Heart right ventricle (tissue), 16 donors: ENCODE data around the gene CIC. TPM values are rescaled to one million over a fixed set of nuclear protein-coding genes. Genes with fewer than 3 reads are reported as not detected.
A peak's percentile ranks its signal among the peaks of the same experiment; 100 is the strongest.

Experiments
- ATAC-seq, 8 donors: fragments of 200-7000 bp; cut with Tn5 transposase; one replicate each; pipeline ENCODE4 v1.9.1; 2020; ENCODE audit warnings: mild to moderate bottlenecking in 8 of 8, moderate library complexity in 8 of 8, moderate number of reproducible peaks in 1 of 8
- DNase-seq, 2 donors: peaks; one replicate each; pipeline ENCODE4 v3.0.0-alpha.2; 2020
- H3K27ac ChIP-seq, 10 donors: fragments of 200-600 bp; sonication (generic) in 2 of 10; one replicate each; pipeline versions ENCODE4 v1.5.0 to v1.8.0; 2020 to 2022; ENCODE audit warnings: mild to moderate bottlenecking in 3 of 10
- H3K27me3 ChIP-seq, 7 donors: fragments of 200-600 bp; one replicate each; pipeline ENCODE4 v1.8.0; 2021 to 2022; ENCODE audit warnings: mild to moderate bottlenecking in 2 of 7
- H3K36me3 ChIP-seq, 9 donors: fragments of 200-600 bp; sonication (generic) in 1 of 9; one replicate each; pipeline versions ENCODE4 v1.5.0 to v1.8.0; 2020 to 2022; ENCODE audit warnings: mild to moderate bottlenecking in 2 of 9
- H3K4me1 ChIP-seq, 9 donors: fragments of 200-600 bp; sonication (generic) in 1 of 9; one replicate each; pipeline versions ENCODE4 v1.5.0 to v1.8.0; 2020 to 2022; ENCODE audit warnings: mild to moderate bottlenecking in 4 of 9
- H3K4me3 ChIP-seq, 10 donors: fragments of 200-600 bp; sonication (generic) in 2 of 10; one replicate each; pipeline versions ENCODE4 v1.5.0 to v1.8.0; 2020 to 2022; ENCODE audit warnings: mild to moderate bottlenecking in 7 of 10, moderate library complexity in 2 of 10
- H3K9me3 ChIP-seq, 11 donors: fragments of 200-600 bp in 10 of 11; sonication (generic) in 2 of 11; one replicate each; pipeline versions ENCODE4 v1.5.0 to v1.8.0; 2013 to 2022; ENCODE audit warnings: mild to moderate bottlenecking in 2 of 11, control low read depth in 1 of 11, moderate library complexity in 1 of 11
- WGBS, 2 donors: extraction: QIAGEN DNeasy Blood & Tissue Kit; methylation state at CpG; one replicate each; pipeline ENCODE4 v1.1.7; 2013; ENCODE audit warnings: inconsistent platforms in 1 of 2; 5-methylcytosine and 5-hydroxymethylcytosine counted together
- intact Hi-C, 10 donors: fragments of 100-400 bp; cut with DNase I; formaldehyde crosslinking; loops; one replicate each; pipeline versions ENCODE4 v1.11.1 to v1.14.2; 2022
- polyA plus RNA-seq, 2 donors: library from polyadenylated mRNA; stranded (reverse); fragments of 200-250 nt; gene quantifications; one replicate each; pipeline ENCODE4 v1.2.3, GENCODE V29; 2013
- total RNA-seq, 10 donors: library from RNA; stranded (reverse); fragmentation: NEBNext Ultra II Directional in 3 of 10; extraction: Animal tissue kit (Norgen Biotek cat#: 25700) in 3 of 10; gene quantifications; one replicate each; pipeline versions ENCODE4 v1.2.1 to v1.2.4, GENCODE V29; 2021 to 2023
- TF ChIP-seq, protein P1 (sequence below), 9 donors: fragments of 200-600 bp; sonication (generic) in 2 of 9; IDR thresholded peaks; one replicate each; pipeline versions ENCODE4 v1.5.0 to v1.8.0; 2021 to 2022; ENCODE audit warnings: antibody characterized with exemption in 9 of 9, mild to moderate bottlenecking in 5 of 9, moderate library complexity in 1 of 9
- donor health status: Arrhythmogenic right ventricular cardiomyopathy.
- donor health status: ischemic (EF 13 %, LVEDD 7.1; RV severe dilation, severe dysfunction).
- donor health status: healthy with polysubstance abuse.
- donor health status: DM: no; HTN: yes; CAD: no.
- donor health status: DM: no; HTN: no; CAD: no.
- donor health status: ischemic (EF 25% LVEDD 6.9; RV normal size, moderate dysfunction).
- donor health status: ischemic (EF 25% LVEDD 5.7; RV mildly dilated, moderate dysfunction).
- donor health status: healthy.
- donor health status: DM: yes; HTN: yes; CAD: no.
- donor health status: Ischemic cardiomyopathy.
- donor health status: ischemic (EF 35%, LVEDD 5.7; RV mildly dilated, moderate dysfunction).
- donor health status: nonischemic (EF 11% LVEDD 7.7; RV severe dilation, severe dysfunction).
- donor health status: DM: yes; HTN: yes; CAD: no.
- donor health status: PGD.
- donor health status: ischemic (EF 29% LVEDD 5.4; RV normal size, mild dysfunction).
- donor health status: nonischemic (EF 23%, LVEDD 6.1; RV moderate dilation, normal function).

The CIC gene
- total and polyA plus RNA-seq, 12 donors = 17.6 to 42.0 (median 32.0) TPM

DNA sequence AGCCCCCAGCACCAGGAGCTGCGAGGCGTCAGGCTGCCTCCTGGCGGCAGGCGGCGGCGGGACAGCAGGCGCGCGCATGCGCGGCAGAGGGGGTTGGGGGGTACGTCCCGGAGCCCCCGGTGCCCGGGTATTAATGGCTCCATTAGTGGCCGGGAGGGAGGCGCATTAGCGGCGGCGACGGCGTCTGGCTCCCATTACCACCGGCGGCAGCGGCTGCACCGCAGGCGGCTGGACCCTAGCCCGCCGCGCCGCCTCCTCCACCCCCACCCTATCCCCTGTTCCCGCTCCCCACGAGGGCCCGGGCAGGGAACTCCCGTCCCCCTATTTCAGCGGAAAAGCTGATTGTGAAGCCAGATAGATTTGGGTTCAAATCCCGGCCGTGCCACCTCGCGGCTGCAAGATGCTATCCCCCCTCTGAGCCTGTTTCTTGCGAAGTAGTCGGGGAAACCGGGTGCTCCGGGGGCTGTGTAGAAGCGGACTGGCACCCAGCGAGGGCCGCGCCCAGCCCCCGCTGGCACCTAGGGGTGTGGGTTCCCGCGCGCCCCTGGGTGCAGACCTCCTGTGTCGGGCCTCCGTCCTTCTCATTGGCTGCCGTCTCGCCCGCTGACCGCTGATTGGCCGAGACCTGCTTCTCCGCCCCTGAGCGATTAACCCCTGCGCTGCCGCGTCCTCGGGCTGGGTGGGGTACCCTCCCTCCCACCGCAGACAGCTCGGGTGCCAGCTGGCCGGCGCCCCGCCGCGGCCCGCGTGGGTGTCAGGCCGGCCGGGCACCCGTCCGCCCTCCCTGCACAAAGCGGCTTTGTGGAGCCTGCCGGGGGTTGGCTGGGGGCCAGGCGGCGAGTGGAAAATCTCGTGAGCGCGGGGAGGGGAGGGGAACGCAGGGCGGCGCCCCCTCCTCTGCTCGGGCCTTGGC, 11.1 kb downstream of the CIC start:
- Histone ChIP-seq H3K4me1 (peaks cover 47 to 86% (median 80%) of the 10 kb centered on the region in 9 donors), H3K9me3 (no peaks in the 10 kb centered on the region), H3K4me3 (peak overlapping the region; percentile 63 to 94 (median 82)), H3K27me3 (no peaks in the 10 kb centered on the region), H3K27ac (peak overlapping the region; percentile 91 to 99 (median 96)), H3K36me3 (peaks cover 0 to 16% (median 0%) of the 10 kb centered on the region in 9 donors)
- 0 to 1% methylated on average over 80 to 89 of the region's 89 CpGs for WGBS, 2 donors
- DNase-seq (peak; percentile 93 to 94), ATAC-seq (peak; percentile 56 to 75 (median 69))
- TF ChIP-seq, protein P1, sequence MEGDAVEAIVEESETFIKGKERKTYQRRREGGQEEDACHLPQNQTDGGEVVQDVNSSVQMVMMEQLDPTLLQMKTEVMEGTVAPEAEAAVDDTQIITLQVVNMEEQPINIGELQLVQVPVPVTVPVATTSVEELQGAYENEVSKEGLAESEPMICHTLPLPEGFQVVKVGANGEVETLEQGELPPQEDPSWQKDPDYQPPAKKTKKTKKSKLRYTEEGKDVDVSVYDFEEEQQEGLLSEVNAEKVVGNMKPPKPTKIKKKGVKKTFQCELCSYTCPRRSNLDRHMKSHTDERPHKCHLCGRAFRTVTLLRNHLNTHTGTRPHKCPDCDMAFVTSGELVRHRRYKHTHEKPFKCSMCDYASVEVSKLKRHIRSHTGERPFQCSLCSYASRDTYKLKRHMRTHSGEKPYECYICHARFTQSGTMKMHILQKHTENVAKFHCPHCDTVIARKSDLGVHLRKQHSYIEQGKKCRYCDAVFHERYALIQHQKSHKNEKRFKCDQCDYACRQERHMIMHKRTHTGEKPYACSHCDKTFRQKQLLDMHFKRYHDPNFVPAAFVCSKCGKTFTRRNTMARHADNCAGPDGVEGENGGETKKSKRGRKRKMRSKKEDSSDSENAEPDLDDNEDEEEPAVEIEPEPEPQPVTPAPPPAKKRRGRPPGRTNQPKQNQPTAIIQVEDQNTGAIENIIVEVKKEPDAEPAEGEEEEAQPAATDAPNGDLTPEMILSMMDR (IDR thresholded peaks at IDR 0.05) = peak; percentile 79 to 97 (median 94)
- intact Hi-C loops = loop anchor here in 8 of 10 donors (2.0 to 5.0 kb wide), 4 partner anchors 33 to 142 kb away; no protein-coding TSS in a partner anchor

DNA sequence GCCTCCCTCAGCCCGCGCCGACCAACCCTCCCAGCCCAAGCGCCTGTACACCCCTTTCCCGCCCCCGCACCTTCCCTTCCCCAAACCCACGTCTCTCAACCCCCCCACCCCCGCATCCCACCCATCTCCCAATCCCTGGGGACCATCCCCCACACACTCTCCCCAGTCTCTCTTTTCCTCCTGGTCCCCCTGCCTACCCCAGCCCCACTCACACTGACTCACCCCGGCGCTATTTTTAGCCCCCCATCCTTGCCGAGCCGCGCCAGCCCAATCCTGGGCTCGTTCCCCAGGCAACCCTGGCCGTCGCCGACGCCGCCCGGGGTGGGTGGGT, 11.7 kb downstream of the CIC start:
- peak; percentile 62 to 79 for DNase-seq
- intact Hi-C loops = loop anchor here in 3 of 10 donors (2.0 to 5.0 kb wide), 3 partner anchors 33 to 142 kb away; no protein-coding TSS in a partner anchor
- ATAC-seq = peak; percentile 5 to 54 (median 25)
- TF ChIP-seq, protein P1 (IDR thresholded peaks at IDR 0.05) = no peak
- H3K27ac ChIP-seq = peak overlapping the region; percentile 91 to 99 (median 96)
- no peaks in the 10 kb centered on the region for H3K9me3 ChIP-seq
- H3K4me1 ChIP-seq = peaks cover 49 to 87% (median 80%) of the 10 kb centered on the region in 9 donors
- H3K4me3 ChIP-seq = peak overlapping the region; percentile 63 to 94 (median 82)
- WGBS, 2 donors = 0 to 1% methylated on average over 16 to 20 of the region's 20 CpGs
- H3K36me3 ChIP-seq = peaks cover 0 to 9% (median 0%) of the 10 kb centered on the region in 9 donors
- H3K27me3 ChIP-seq = no peaks in the 10 kb centered on the region

DNA sequence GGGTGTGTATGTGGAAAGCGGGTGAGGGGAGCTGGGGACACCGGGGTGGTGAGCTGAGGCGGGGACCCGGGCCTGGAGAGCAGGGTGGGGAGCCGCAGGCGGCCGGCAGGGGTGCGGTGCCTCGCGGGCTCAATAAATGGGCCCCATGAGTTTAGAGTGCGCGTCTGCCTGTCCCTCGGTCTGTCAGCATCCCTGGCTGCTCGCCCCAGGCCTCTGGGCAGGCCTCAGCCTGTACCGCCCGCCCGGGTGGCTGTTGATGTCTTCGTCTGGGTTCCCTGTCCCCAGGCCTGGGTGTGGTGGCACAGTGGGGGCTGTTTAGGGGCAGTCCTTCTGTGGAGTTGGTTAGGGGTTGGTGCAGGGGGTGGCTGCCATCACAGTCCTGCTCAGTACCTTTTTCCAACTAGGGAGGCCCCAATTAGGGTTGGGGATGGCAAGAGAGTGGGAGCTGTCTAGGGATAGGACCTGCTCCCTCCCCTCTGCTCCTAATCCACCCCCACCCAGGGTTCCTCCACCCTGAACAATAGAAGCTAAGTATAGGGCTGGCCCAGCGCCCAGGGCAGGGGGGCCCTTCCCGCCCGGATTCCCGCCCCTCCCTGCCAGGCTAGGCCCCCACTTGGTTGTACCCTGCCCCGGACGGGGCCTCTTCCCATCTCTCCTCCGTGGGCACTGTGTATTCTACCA, 12.2 kb downstream of the CIC start:
- intact Hi-C loops = loop anchor here in 3 of 10 donors (2.0 to 5.0 kb wide), 3 partner anchors 34 to 141 kb away; no protein-coding TSS in a partner anchor
- H3K27ac ChIP-seq = peak overlapping the region; percentile 91 to 99 (median 96)
- ATAC-seq = peak; percentile 1 to 48 (median 31)
- peak overlapping the region; percentile 63 to 94 (median 82) for H3K4me3 ChIP-seq
- no peaks in the 10 kb centered on the region for H3K27me3 ChIP-seq
- TF ChIP-seq, protein P1 (IDR thresholded peaks at IDR 0.05) = no peak
- DNase-seq = peak; percentile 73 to 85
- peaks cover 0 to 4% (median 0%) of the 10 kb centered on the region in 9 donors for H3K36me3 ChIP-seq
- 5 to 6% methylated on average over 25 of the region's 25 CpGs for WGBS, 2 donors
- no peaks in the 10 kb centered on the region for H3K9me3 ChIP-seq
- H3K4me1 ChIP-seq = peaks cover 47 to 87% (median 80%) of the 10 kb centered on the region in 9 donors
